Erythroblast (primary cell): ENCODE results near the gene POU6F2.
"Not testable (repeated sequence)": the region's sequence is repeated elsewhere in the genome, so short reads cannot be mapped to it uniquely, and the experiment has no call there.

ENCODE experiments used
- DNase-seq, 2 experiments: peaks; one replicate each; lab custom pipeline; 2025; lab: John Stamatoyannopoulos, UW
- GATA1 ChIP-seq: IDR thresholded peaks from 2 replicates; pipeline ENCODE4 v1.6.1; 2011; ENCODE audit warnings: low read depth, mild to moderate bottlenecking, control low read depth, low read length, moderate library complexity
- POLR2A ChIP-seq: IDR thresholded peaks from 2 replicates; pipeline ENCODE4 v1.6.1; 2011; ENCODE audit warnings: mild to moderate bottlenecking, low read length

POU6F2 gene

DNA sequence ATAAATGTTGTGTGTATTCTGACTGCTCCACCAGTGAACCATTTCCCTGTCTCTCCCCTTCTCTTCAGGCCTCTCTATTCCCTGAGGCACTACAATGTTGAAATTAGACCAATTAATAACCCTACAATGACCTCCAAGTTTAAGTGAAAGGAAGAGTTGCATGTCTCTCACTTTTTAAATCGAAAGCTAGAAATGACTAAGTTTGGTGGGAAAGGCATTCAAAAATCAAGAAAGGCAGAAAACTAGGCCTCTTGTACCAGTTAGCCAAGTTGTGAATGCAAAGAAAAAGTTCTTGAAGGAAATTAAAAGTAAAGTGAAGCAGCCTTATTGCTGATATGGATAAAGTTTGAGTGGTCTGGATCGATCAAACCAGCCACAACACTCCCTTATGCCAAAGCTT lies 390.2 kb downstream of the POU6F2 start:
- DNase-seq = no peak
- no peak for TF ChIP-seq GATA1
- TF ChIP-seq POLR2A = no peak

GRCh38 chr7:39372383-39372782 lies 394.7 kb downstream of the POU6F2 start:
- no peak for DNase-seq
- no peak for TF ChIP-seq GATA1
- TF ChIP-seq POLR2A = no peak

- DNase-seq = no peak
- TF ChIP-seq POLR2A = no peak
- TF ChIP-seq GATA1 = no peak
These were observed 396.8 kb downstream of the POU6F2 start for GRCh38 chr7:39374436-39375040.

GRCh38 chr7:39375047-39375873 lies 397.6 kb downstream of the POU6F2 start:
- TF ChIP-seq GATA1 = no peak
- no peak for TF ChIP-seq POLR2A
- DNase-seq = no peak

- no peak for TF ChIP-seq POLR2A
- no peak for TF ChIP-seq GATA1
- DNase-seq = no peak
These were observed 398.1 kb downstream of the POU6F2 start for GRCh38 chr7:39375874-39376190.

DNA sequence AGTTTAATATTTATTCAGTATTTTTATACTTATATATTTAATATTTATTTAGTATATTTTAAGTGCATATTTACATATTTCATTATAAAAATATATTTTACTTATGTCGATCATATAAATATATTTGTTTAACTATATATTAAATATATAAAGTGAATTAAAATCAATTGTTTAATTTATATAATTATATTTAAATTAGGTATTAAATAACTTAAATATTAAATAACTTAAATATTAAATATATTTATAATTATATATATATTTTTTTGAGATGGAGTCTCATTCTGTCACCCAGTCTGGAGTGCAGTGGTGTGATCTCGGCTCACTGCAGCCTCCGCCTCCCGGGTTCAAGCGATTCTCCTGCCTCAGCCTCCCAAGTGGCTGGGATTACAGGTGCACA lies 399.2 kb downstream of the POU6F2 start:
- DNase-seq = not testable (repeated sequence)

DNA sequence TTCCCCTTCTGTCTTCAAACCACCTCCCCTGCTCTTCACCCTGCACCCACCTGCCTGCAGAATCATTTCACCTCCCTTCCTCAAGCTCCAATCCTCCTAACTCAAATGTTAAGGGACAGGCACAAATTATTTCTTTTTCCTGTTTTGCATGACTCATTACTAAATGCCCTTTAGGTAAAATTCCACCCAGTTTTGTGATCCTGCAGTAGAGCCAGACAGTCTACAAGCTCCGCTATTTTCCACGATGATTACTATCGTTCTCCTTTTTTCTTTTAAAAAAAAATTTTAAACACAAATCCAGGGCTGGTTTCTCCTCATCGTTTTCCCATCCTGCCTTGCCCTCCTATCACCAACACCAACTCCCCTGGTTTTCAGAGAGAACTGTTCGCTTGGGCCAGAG lies 401.7 kb downstream of the POU6F2 start:
- TF ChIP-seq POLR2A (no peak), GATA1 (no peak)
- DNase-seq = no peak

DNA sequence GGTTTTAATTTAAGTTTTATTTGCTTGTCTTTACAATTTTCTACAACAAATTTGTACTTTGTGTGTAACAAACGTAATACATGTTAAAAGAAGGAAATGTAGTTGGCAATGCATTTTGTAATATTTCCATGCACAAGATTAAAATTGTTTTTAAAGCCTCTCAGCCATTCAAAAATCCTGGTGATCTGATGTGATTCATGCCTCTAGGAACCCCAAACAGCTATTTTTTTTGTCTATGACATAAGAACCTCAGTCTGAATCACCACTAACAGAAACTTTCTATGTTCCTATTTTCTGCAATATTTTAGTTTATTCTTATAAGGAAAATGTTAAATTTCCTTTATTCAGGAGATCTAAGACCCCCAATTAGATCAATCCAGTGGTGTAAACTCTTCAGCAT lies 405.4 kb downstream of the POU6F2 start:
- no peak for TF ChIP-seq GATA1
- no peak for TF ChIP-seq POLR2A
- DNase-seq = no peak

DNA sequence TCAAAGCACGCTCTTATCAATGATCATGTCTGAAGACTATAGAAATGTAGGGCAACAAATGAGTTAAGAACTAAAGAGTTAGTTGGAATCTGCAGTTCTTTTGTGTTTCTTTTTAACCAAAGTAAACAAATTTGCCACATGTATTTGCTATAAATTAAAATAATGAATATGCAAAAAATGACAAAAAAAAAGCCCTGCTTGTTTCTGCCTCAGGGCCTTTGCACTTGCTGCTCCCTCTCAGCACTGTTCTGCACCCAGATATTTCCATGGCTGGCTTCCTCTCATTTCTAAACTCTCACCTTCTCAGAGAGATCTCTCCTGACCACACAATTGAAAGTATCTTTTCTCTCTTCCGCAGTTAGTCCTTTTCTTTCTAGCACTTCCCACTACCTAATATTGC lies 406.7 kb downstream of the POU6F2 start:
- DNase-seq = no peak
- TF ChIP-seq GATA1 = no peak
- TF ChIP-seq POLR2A = no peak

GRCh38 chr7:39386718-39387117 lies 409.0 kb downstream of the POU6F2 start:
- TF ChIP-seq POLR2A (no peak), GATA1 (no peak)
- no peak for DNase-seq

GRCh38 chr7:39392151-39392550 lies 414.4 kb downstream of the POU6F2 start:
- no peak for TF ChIP-seq GATA1
- TF ChIP-seq POLR2A = no peak
- DNase-seq = no peak

DNA sequence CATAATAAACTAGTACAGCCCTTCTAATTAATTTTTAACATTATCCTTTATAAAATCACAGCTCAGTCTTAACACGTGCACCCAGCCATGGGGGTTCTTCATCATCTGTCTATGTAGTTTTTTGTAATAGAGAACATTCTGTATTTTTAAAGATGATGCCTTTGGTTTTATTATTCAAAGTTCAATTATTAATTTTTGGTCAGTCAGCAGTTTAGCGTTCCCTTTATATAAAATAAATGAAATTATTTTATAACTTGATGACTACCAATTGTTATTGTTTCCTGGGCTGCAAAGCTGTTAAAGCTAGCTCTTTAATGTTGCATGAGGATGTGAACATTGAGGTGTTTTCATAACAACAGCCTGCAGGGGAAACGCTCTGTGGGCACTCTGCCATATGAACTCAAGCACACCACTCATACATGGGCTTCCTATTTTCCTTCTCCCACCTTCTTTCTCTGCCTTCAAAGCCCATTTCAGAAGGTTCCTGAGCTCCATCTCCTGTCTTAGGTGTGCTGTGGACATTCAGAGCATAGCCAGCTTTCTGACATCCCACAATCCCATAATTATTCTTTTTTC lies 416.5 kb downstream of the POU6F2 start:
- no peak for DNase-seq

GRCh38 chr7:39399458-39399857 lies 421.7 kb downstream of the POU6F2 start:
- TF ChIP-seq GATA1 (no peak), POLR2A (no peak)
- no peak for DNase-seq

More for the DNA sequence above, 416.5 kb downstream of the POU6F2 start:
- TF ChIP-seq GATA1 (no peak), POLR2A (no peak)

GRCh38 chr7:39399986-39400385 lies 422.3 kb downstream of the POU6F2 start:
- TF ChIP-seq GATA1 (no peak), POLR2A (no peak)
- no peak for DNase-seq
